ENCODE data around the gene LRRC74B.

GRCh38 chr22:21020802-21021429 lies 24.8 kb upstream of the LRRC74B start:
- TF ChIP-seq CTCF (IDR thresholded peaks at IDR 0.05; ENCODE audit: low read depth, low read length) = peak; percentile 53
- no peak for TF ChIP-seq POLR2A (IDR thresholded peaks at IDR 0.05; ENCODE audit: extremely low read depth, insufficient read length)
